Sigmoid colon (tissue), 7 donors: Measurements from ENCODE around the gene NES. TPM values are rescaled to one million over a fixed set of nuclear protein-coding genes. Genes with fewer than 3 reads are reported as not detected.

ENCODE experiments used
- DNase-seq: peaks from one replicate; pipeline ENCODE4 v3.0.0-alpha.2; 2019
- H3K27ac ChIP-seq, 4 donors: fragments of 200-600 bp; sonication (generic); one replicate each; pipeline ENCODE4 v1.5.1; 2016 to 2019; ENCODE audit warnings: mild to moderate bottlenecking in 1 of 4
- H3K27me3 ChIP-seq, 3 donors: fragments of 200-600 bp; sonication (generic); one replicate each; pipeline ENCODE4 v1.5.1; 2019; ENCODE audit warnings: mild to moderate bottlenecking in 1 of 3
- H3K36me3 ChIP-seq, 4 donors: fragments of 200-600 bp; sonication (generic); one replicate each; pipeline ENCODE4 v1.5.1; 2016 to 2019
- H3K4me1 ChIP-seq, 4 donors: fragments of 200-600 bp; sonication (generic); one replicate each; pipeline ENCODE4 v1.5.1; 2017 to 2019
- H3K4me3 ChIP-seq, 4 donors: fragments of 200-600 bp; sonication (generic); one replicate each; pipeline ENCODE4 v1.5.1; 2017 to 2019; ENCODE audit warnings: mild to moderate bottlenecking in 2 of 4, moderate library complexity in 1 of 4
- H3K9me3 ChIP-seq, 4 donors: fragments of 200-600 bp in 3 of 4; sonication (generic) in 3 of 4; one replicate each; pipeline versions ENCODE4 v1.5.1 to v1.6.1; 2013 to 2019
- CTCF ChIP-seq, 4 experiments: fragments of 450-650 bp in 3 of 4; fragments of 200-600 bp in 1 of 4; IDR thresholded peaks; one replicate each; pipeline ENCODE4 v1.5.1; 2016 to 2019; ENCODE audit warnings: antibody characterized with exemption in 4 of 4, mild to moderate bottlenecking in 3 of 4, moderate library complexity in 2 of 4
- EP300 ChIP-seq, 4 donors: sonication (generic); formaldehyde crosslinking; IDR thresholded peaks; one replicate each; pipeline ENCODE4 v1.6.1; 2017; ENCODE audit warnings: antibody characterized with exemption in 4 of 4
- POLR2A ChIP-seq, 2 donors: fragments of 450-650 bp; IDR thresholded peaks; one replicate each; pipeline ENCODE4 v1.6.1; 2016; ENCODE audit warnings: antibody characterized with exemption in 2 of 2, mild to moderate bottlenecking in 2 of 2, moderate library complexity in 2 of 2
- POLR2AphosphoS5 ChIP-seq, 4 donors: sonication (generic); formaldehyde crosslinking; IDR thresholded peaks; one replicate each; pipeline ENCODE4 v1.6.1; 2017; ENCODE audit warnings: antibody characterized with exemption in 4 of 4
- WGBS, 2 donors: extraction: QIAGEN DNeasy Blood & Tissue Kit; methylation state at CpG; one replicate each; pipeline ENCODE4 v1.1.7; 2013; 5-methylcytosine and 5-hydroxymethylcytosine counted together
- intact Hi-C: fragments of 100-400 bp; cut with DNase I; formaldehyde crosslinking; loops from one replicate; pipeline ENCODE4 v1.15.1; 2023
- polyA plus RNA-seq, 3 donors: library from polyadenylated mRNA; stranded (reverse); fragments of 200-250 nt; gene quantifications; one replicate each; pipeline ENCODE4 v1.2.3, GENCODE V29; 2013
- total RNA-seq, 4 donors: library from RNA; depleted of rRNA; stranded (reverse); fragments of >200 nt; gene quantifications; one replicate each; pipeline ENCODE4 v1.1.0, GENCODE V29; 2016
- donor health status: healthy with polysubstance abuse.
- donor health status: Bipolar disorder and iron deficiency.
- donor health status: healthy.

NES gene
- total and polyA plus RNA-seq, 7 donors, result 0.60 to 21.0 (median 7.1) TPM

GRCh38 chr1:156666862-156667609 lies 10.2 kb downstream of the NES start:
- H3K27me3 ChIP-seq, result no peaks in the 10 kb centered on the region
- no peak for DNase-seq
- H3K4me3 ChIP-seq, result no peak overlapping the region
- no peak for TF ChIP-seq EP300 (IDR thresholded peaks at IDR 0.05)
- no peak for TF ChIP-seq CTCF (IDR thresholded peaks at IDR 0.05)
- TF ChIP-seq POLR2A (IDR thresholded peaks at IDR 0.05), result no peak
- peak overlapping the region; percentile 77 to 86 (median 80) for H3K27ac ChIP-seq
- H3K9me3 ChIP-seq, result no peaks in the 10 kb centered on the region
- intact Hi-C loops, result no loop called here
- H3K36me3 ChIP-seq, result no peaks in the 10 kb centered on the region
- WGBS, 2 donors, result 90% methylated on average over 9 of the region's 9 CpGs
- H3K4me1 ChIP-seq, result peaks cover 0 to 83% (median 72%) of the 10 kb centered on the region in 4 donors

GRCh38 chr1:156665539-156665938 lies 11.7 kb downstream of the NES start:
- no peaks in the 10 kb centered on the region for H3K36me3 ChIP-seq
- H3K9me3 ChIP-seq, result no peaks in the 10 kb centered on the region
- no peak overlapping the region for H3K4me3 ChIP-seq
- intact Hi-C loops, result no loop called here
- 51 to 77% methylated on average over 3 of the region's 3 CpGs for WGBS, 2 donors
- DNase-seq, result no peak
- no peak for TF ChIP-seq CTCF (IDR thresholded peaks at IDR 0.05)
- no peak for TF ChIP-seq POLR2AphosphoS5 (IDR thresholded peaks at IDR 0.05)
- no peak for TF ChIP-seq POLR2A (IDR thresholded peaks at IDR 0.05)
- TF ChIP-seq EP300 (IDR thresholded peaks at IDR 0.05), result no peak
- H3K27me3 ChIP-seq, result no peaks in the 10 kb centered on the region
- H3K4me1 ChIP-seq, result peaks cover 0 to 98% (median 87%) of the 10 kb centered on the region in 4 donors
- H3K27ac ChIP-seq, result peak overlapping the region; percentile 77 to 86 (median 80)

GRCh38 chr1:156664767-156665411 lies 12.3 kb downstream of the NES start:
- Histone ChIP-seq H3K4me3 (peak overlapping the region in 1 of 4 donors; percentile 5), H3K27me3 (no peaks in the 10 kb centered on the region), H3K27ac (peak overlapping the region; percentile 77 to 86 (median 80)), H3K36me3 (no peaks in the 10 kb centered on the region), H3K9me3 (no peaks in the 10 kb centered on the region), H3K4me1 (peaks cover 0 to 99% (median 90%) of the 10 kb centered on the region in 4 donors)
- TF ChIP-seq CTCF (IDR thresholded peaks at IDR 0.05), result no peak
- peak in 2 of 4 donors; percentile 5 to 26 for TF ChIP-seq POLR2AphosphoS5 (IDR thresholded peaks at IDR 0.05)
- DNase-seq, result no peak
- intact Hi-C loops, result no loop called here
- WGBS, 2 donors, result 14 to 27% methylated on average over 16 of the region's 16 CpGs

- peak overlapping the region; percentile 77 to 86 (median 80) for H3K27ac ChIP-seq
- DNase-seq, result no peak
- intact Hi-C loops, result no loop called here
- TF ChIP-seq POLR2AphosphoS5 (IDR thresholded peaks at IDR 0.05) (no peak), EP300 (IDR thresholded peaks at IDR 0.05) (no peak), CTCF (IDR thresholded peaks at IDR 0.05) (no peak), POLR2A (IDR thresholded peaks at IDR 0.05) (no peak)
- H3K27me3 ChIP-seq, result no peaks in the 10 kb centered on the region
- no peaks in the 10 kb centered on the region for H3K36me3 ChIP-seq
- H3K4me3 ChIP-seq, result peak overlapping the region in 1 of 4 donors; percentile 5
- H3K9me3 ChIP-seq, result no peaks in the 10 kb centered on the region
- H3K4me1 ChIP-seq, result peaks cover 0 to 99% (median 91%) of the 10 kb centered on the region in 4 donors
- 70% methylated on average over 5 of the region's 5 CpGs for WGBS, 2 donors
Observed at GRCh38 chr1:156664046-156664766, 13.0 kb downstream of the NES start.
